Activated T-cell treated with anti-CD3 and anti-CD28 coated beads, Interleukin-2, amount 50 U/mL, for 48 hours (primary cell): ENCODE measurements around the gene TMF1.
A peak's percentile ranks its signal among the peaks of the same experiment; 100 is the strongest.

Experiments
- DNase-seq, 2 experiments: peaks; one replicate each; pipeline ENCODE4 v3.0.0-alpha.2; 2020

TMF1 gene

GRCh38 chr3:69080233-69080920 lies 28.2 kb upstream of the TMF1 start, which contains the start of gene UBA3:
Gene UBA3 (minus strand): TSS chr3:69080365. CDS start chr3:69080353, 12 bp downstream.
- peak; percentile 93 to 94 for DNase-seq

DNA sequence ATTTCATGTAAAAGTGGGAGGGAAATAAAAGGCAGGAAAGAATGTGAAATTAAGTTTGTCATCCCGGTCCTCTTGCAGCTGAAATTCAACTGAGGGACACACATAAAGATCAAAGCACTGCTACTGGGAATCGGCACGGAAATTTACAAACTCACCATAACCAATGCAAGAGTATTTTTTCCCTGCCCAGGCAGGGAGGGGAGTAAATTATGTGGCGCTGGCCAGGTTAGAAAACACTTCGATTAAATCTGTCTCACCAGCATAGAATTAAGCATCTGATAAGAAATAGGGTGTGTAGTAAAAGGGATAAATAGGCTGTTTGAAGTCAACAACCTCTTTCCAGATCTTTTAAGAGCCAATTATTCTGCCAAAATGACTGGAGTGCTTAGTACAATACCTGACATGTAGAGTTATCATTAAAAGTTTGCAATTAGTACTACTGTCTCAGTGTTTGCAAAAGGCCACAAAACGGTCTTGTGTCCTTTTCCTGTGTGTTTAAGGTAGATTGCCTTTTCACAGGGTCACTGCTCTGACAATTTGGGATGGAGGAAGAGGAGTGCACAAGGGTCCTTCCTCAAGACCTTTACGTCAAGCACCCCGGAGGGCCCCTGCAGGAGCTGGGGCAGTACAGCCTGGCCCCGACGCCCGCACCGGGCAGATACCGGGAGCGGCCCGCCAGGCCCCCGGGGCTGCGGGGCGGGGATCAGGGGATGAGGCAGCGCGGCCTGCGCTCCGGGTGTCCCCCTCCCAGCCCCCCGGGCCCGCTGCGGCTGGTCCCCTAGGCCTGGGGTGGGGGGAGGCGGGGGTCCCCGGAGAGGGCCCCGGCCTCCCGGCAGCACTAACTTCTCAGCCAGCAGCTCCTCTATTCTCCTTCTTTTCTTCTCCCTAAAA lies 27.4 kb upstream of the TMF1 start:
- DNase-seq, result peak in 1 of 2 experiments; percentile 56

DNA sequence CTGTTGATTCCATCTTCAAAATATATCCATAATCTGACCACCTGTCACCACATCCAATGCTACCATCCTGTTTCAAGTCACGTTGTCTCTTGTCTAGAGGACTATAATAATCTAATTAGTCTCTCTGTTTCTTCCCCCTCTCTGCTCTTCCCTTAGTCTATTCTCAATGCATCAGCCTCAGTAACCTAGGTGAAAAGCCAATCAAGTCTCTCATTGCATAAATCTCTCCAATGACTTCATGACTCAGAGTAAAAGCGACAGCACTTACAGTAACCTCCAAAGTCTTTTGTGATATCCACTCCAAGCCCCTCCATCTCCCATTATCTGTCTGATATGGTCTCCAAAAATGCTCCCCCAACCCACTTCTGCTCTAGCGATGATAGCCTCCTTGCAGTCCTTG lies 20.8 kb upstream of the TMF1 start:
- no peak for DNase-seq

DNA sequence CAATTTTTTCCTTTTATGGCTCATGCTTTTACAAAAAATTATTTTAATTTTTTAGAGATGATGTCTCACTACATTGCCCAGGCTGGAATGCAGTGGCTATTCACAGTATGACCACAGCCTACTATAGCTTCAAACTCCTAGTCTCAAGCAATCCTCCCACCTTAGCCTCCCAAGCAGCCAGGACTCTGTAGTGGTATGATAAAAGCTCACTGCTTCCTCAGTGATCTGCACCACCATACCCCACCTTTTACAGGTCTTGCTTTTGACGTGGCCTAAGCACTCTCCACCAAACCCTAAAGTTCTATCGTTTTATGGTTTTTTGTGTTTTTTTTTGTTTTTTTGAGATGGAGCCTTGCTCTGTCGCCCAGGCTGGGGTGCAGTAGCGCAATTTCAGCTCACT lies 14.0 kb upstream of the TMF1 start:
- no peak for DNase-seq

DNA sequence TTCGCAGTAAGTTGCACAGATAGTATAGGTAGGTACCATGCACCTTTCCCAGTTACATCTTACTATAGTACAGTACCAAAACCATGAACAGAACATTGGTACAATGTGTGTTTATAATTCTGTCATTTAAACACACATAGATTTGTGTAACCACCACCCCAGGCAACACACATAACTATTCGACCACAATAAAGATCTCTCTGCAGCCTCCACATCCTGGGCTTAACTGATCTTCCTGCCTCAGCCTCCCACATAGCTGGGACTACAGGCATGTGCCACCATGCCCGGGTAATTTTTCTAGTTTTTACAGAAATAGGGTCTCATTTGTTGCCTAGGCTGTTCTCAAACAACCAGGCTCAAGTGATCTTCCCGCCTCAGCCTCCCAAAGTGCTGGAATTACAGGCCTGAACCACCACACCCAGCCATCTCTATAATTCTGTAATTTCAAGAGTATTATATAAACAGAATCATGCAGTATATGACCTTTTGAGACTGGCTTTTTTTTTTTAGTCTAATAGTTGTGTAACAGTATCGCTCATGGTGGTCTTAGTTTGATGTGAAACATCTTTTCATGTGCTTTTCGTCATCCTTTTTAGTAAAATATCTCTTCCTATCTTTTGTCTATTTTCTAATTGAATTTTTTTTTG lies 13.3 kb upstream of the TMF1 start:
- peak; percentile 30 to 34 for DNase-seq

- no peak for DNase-seq
Measured at GRCh38 chr3:69063636-69064035, 11.5 kb upstream of the TMF1 start.

DNA sequence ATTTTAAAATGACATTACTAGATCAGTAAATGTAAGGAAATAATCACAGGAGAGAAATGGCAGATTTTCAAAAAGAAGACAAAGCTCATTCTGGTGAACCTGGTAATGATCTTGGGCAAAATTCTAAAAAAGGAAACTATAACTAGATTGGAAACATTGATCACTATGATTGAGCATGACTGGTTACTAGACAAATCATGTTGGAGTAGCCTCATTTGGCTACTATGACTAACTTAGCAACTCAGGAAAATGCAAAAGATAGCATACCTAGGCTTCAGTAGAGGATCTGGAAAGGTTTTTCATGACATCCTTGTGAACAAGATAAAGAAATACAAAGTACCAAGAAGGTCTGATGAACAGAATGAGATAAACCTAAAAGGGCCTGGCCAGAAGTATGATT lies 7.6 kb upstream of the TMF1 start:
- no peak for DNase-seq

DNA sequence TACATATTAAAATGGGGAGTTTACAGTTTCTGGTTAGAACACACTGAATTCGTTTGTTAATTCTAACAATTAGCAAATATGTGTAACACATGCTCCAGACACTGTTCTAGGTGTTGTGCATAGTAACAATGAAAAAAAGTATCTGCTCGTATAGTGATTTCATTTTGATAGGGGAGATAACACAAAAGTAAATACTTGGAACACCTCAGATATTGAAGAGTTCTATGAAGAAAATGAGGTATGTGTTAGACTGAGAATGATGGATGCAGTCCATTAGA lies 6.8 kb upstream of the TMF1 start:
- no peak for DNase-seq

GRCh38 chr3:69058180-69058946 lies 6.2 kb upstream of the TMF1 start:
- peak in 1 of 2 experiments; percentile 24 for DNase-seq

DNA sequence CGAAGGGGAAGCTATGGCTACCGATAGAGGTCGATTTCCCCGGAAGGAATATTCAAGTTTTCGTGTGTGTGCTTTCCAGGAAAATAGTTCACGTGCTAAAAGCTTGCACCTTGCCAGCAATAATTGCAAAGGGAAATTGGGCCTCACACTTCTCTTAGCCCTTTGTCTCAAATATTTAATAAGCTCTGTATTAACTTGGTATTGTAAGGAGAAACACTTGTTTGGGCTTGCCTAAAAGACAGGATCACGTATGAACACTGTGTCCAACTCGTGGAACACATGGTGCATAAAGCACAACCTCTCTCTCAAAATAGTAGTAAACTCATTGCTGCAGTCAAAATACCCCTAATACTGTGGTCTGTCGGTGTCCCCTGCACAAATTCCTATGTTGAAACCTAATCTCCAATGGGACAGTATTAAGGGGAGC lies 352 bp upstream of the TMF1 start:
- no peak for DNase-seq

- DNase-seq, result no peak
Measured at GRCh38 chr3:69048990-69049389, 3.1 kb downstream of the TMF1 start.

DNA sequence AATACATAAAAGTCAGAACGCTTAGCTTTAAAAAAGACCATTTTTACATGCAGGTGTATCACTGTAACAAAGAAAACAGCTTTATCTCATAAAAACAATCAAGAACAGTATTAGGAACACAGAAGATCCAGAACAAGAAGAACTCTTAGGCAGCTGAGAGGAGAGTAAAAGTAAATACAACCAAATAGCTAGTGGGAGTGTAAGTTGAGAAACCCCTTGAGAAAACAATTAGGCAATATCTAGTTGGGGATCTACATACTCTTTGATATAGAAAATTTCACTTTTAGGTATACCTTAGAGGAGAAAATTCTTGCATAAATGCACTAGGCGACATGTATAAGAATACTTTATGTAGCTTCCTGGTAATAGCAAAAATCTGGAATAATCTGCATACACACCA lies 7.5 kb downstream of the TMF1 start:
- DNase-seq, result no peak

- no peak for DNase-seq
Measured at GRCh38 chr3:69033470-69033869, 18.7 kb downstream of the TMF1 start.

DNA sequence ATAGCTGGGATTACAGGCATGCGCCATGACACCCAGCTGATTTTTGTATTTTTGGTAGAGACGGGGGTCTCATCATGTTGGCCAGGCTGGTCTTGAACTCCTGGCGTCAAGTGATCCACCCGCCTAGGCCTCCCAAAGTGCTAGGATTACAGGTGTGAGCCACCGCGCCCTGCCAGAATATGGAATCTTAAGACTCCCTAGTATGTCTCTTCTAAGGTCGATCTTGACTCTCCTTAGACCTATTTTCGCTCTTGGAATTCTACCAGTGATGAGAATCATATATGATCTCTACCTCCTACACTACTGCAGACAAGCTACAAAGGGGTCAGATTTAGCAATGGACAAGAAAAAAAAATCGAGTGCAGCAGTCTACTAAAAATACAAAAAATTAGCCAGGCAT lies 19.4 kb downstream of the TMF1 start:
- DNase-seq, result no peak

- no peak for DNase-seq
Measured at GRCh38 chr3:69032142-69032541, 20.0 kb downstream of the TMF1 start.

DNA sequence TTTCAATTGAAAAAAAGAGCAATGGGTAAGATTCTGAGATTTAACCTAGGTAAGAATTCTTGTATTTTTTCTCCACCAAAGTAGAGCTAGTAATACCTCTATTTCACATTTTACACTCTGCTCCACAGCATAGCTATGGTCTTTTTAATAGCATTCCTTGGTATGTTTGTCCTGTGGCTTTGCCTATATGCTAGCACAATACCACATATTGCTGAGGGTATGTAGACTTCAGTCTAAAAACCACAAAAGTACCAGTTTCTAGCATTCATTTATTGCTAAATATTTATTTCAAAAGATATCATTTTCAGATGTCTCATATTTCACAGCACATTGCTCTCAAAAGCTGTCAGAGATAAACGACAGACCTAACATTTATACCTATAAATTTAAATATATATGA lies 20.5 kb downstream of the TMF1 start:
- DNase-seq, result no peak

DNA sequence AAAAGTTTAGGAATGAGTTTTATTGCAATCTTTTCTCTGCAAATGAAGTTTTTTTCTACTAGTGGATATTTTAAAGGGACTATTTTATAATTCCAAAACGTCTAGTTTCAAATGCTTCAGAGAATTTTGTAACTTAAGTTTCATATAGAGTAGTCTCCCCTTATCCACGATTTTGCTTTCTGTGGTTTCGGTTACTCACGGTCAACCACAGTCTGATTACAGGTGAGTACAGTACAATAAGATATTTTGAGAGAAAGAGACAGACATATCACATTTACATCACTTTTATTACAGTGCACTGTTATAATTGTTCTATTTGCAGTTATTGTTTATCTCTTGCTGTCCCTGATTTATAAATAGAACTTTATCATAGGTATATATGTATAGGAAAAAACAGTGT lies 31.3 kb downstream of the TMF1 start:
- DNase-seq, result no peak

- DNase-seq, result no peak
Measured at GRCh38 chr3:69020424-69020823, 31.7 kb downstream of the TMF1 start.

DNA sequence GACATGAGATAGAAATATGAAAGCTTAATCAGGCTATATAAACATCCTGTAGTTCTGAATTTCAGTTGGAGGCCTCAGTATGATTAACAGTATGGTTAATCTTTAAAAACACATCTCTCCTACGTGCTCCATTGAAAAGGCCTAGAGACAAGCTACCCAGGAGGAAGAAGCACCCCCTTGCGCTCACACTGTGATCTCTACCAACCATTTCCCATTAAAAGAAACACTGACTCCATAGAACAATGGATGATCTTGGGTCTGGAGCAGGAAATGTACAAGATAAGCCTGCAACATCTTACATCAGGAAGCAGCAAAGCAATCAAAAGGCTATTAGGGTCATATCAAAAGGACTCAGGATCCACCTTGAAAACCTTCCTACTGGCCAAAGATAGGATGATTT lies 35.2 kb downstream of the TMF1 start:
- no peak for DNase-seq

DNA sequence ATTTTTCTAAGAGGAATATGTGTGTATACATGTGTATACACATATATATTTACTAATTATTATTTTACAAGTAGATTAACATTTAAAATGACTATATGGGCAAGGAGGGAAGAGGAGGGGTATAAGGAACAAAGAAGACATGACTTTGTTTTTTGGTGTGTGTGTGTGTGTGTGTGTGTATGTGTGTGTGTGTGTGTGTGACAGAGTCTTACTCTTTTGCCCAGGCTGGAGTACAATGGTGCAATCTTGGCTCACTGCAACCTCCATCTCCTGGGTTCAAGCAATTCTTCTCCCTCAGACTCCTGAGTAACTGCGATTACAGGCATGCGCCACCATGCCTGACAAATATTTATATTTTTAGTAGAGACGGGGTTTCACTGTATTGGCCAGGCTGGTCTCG lies 36.0 kb downstream of the TMF1 start:
- no peak for DNase-seq

GRCh38 chr3:69014022-69014580 lies 38.0 kb downstream of the TMF1 start:
- no peak for DNase-seq

- DNase-seq, result peak; percentile 90 to 91
Measured at GRCh38 chr3:69013253-69014021, 38.7 kb downstream of the TMF1 start, which contains the start of gene EOGT. Gene EOGT (minus strand): TSS chr3:69013684. CDS start chr3:69009846, 3,838 bp downstream.
